ENCODE data around the gene CCDC107. TPM values are rescaled to one million over a fixed set of nuclear protein-coding genes. Genes with fewer than 3 reads are reported as not detected.

Gene CCDC107
- total RNA-seq, 2 donors from 2014 or later = 12.0 to 21.5 TPM

GRCh38 chr9:35659340-35659739, 1.2 kb downstream of the CCDC107 start:
- H3K4me1 Mint-ChIP-seq (ENCODE audit: low read depth in 2 of 2) = peaks cover 67 to 68% of the 10 kb centered on the region in 2 donors
- H3K27me3 Mint-ChIP-seq = no peaks in the 10 kb centered on the region
- peaks cover 6% of the 10 kb centered on the region for H3K36me3 Mint-ChIP-seq
- H3K9me3 Mint-ChIP-seq = no peaks in the 10 kb centered on the region
- peak overlapping the region; percentile 99 for H3K27ac Mint-ChIP-seq
- ATAC-seq = no peak
- DNase-seq (ENCODE audit: low spot score) = no peak
- H3K4me3 Mint-ChIP-seq = peak overlapping the region; percentile 88

- H3K27me3 Mint-ChIP-seq = no peaks in the 10 kb centered on the region
- peaks cover 72 to 73% of the 10 kb centered on the region in 2 donors for H3K4me1 Mint-ChIP-seq (ENCODE audit: low read depth in 2 of 2)
- peak overlapping the region; percentile 35 to 99 for H3K27ac Mint-ChIP-seq
- DNase-seq (ENCODE audit: low spot score) = no peak
- peak overlapping the region; percentile 58 for H3K4me3 Mint-ChIP-seq
- peaks cover 6% of the 10 kb centered on the region for H3K36me3 Mint-ChIP-seq
- H3K9me3 Mint-ChIP-seq = no peaks in the 10 kb centered on the region
- no peak for ATAC-seq
These were observed 2.9 kb downstream of the CCDC107 start for GRCh38 chr9:35660966-35661415.

DNA sequence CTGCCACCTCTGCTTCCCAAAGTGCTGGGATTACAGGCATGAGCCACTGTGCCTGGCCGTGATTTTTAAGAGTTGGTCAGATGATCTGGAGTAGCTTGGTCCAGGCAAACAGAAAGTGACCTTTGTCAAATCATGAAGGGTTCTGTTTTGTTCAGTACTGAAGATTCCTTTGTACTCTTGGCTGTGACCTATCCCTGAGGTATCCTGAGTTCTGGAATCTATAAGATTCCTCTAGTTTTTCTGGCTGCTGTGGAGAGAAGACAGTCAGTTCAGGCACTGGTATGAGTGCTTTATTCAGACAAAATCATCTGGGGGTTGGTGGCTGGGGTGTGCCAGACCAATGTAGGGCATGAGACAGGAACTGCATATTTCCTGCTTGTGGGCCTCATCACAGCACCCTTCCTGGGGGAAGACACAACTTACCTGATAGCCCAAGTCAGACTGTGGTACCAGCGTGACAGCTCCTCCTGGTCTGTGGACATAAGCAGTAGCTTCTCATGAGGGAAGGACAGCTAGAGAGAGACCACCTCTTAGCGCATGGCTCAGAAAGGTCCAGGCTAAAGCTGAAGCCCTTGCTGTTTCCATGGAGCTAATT, 3.8 kb downstream of the CCDC107 start:
- Mint-ChIP-seq H3K4me1 (ENCODE audit: low read depth in 2 of 2) (peaks cover 67 to 71% of the 10 kb centered on the region in 2 donors), H3K27ac (peak overlapping the region; percentile 34 to 68), H3K27me3 (no peaks in the 10 kb centered on the region), H3K36me3 (peaks cover 6% of the 10 kb centered on the region), H3K4me3 (peak overlapping the region; percentile 88), H3K9me3 (no peaks in the 10 kb centered on the region)
- no peak for DNase-seq (ENCODE audit: low spot score)
- no peak for ATAC-seq

GRCh38 chr9:35662437-35662836, 4.3 kb downstream of the CCDC107 start:
- DNase-seq (ENCODE audit: low spot score) (no peak), ATAC-seq (no peak)
- Mint-ChIP-seq H3K36me3 (peaks cover 6% of the 10 kb centered on the region), H3K4me3 (peak overlapping the region; percentile 88), H3K27ac (peak overlapping the region; percentile 34 to 68), H3K4me1 (ENCODE audit: low read depth in 2 of 2) (peaks cover 61 to 65% of the 10 kb centered on the region in 2 donors), H3K27me3 (no peaks in the 10 kb centered on the region), H3K9me3 (no peaks in the 10 kb centered on the region)

- H3K9me3 Mint-ChIP-seq = no peaks in the 10 kb centered on the region
- peak within 1 kb of the TSS; percentile 88 for H3K4me3 Mint-ChIP-seq
- ATAC-seq (peak; percentile 93 to 95), DNase-seq (ENCODE audit: low spot score) (peak; percentile 90)
- peaks cover 43 to 50% of the 10 kb centered on the region in 2 donors for H3K4me1 Mint-ChIP-seq (ENCODE audit: low read depth in 2 of 2)
- no peaks in the 10 kb centered on the region for H3K27me3 Mint-ChIP-seq
- H3K27ac Mint-ChIP-seq = peak within 1 kb of the TSS; percentile 33 to 80
- H3K36me3 Mint-ChIP-seq = no peaks in the 10 kb centered on the region
These were observed 6.7 kb downstream of the CCDC107 start, which contains the start of gene ARHGEF39 for GRCh38 chr9:35664531-35665470. TSS of gene ARHGEF39 (minus strand) at chr9:35665195. CDS start at chr9:35665169, 26 bp downstream.

GRCh38 chr9:35665471-35665818, 7.4 kb downstream of the CCDC107 start:
- DNase-seq (ENCODE audit: low spot score) (no peak), ATAC-seq (no peak)
- H3K36me3 Mint-ChIP-seq = no peaks in the 10 kb centered on the region
- H3K4me3 Mint-ChIP-seq = peak overlapping the region; percentile 88
- H3K9me3 Mint-ChIP-seq = no peaks in the 10 kb centered on the region
- H3K4me1 Mint-ChIP-seq (ENCODE audit: low read depth in 2 of 2) = peaks cover 39 to 43% of the 10 kb centered on the region in 2 donors
- no peaks in the 10 kb centered on the region for H3K27me3 Mint-ChIP-seq
- peak overlapping the region; percentile 33 to 80 for H3K27ac Mint-ChIP-seq

- Mint-ChIP-seq H3K4me1 (ENCODE audit: low read depth in 2 of 2) (peaks cover 33 to 37% of the 10 kb centered on the region in 2 donors), H3K9me3 (no peaks in the 10 kb centered on the region), H3K27me3 (no peaks in the 10 kb centered on the region), H3K4me3 (peak overlapping the region; percentile 88), H3K36me3 (no peaks in the 10 kb centered on the region), H3K27ac (no peak overlapping the region)
- no peak for DNase-seq (ENCODE audit: low spot score)
- ATAC-seq = no peak
These were observed 8.0 kb downstream of the CCDC107 start for GRCh38 chr9:35666045-35666444.

- DNase-seq (ENCODE audit: low spot score) (no peak), ATAC-seq (no peak)
- no peak overlapping the region for H3K27ac Mint-ChIP-seq
- no peaks in the 10 kb centered on the region for H3K27me3 Mint-ChIP-seq
- H3K9me3 Mint-ChIP-seq = no peaks in the 10 kb centered on the region
- no peaks in the 10 kb centered on the region for H3K36me3 Mint-ChIP-seq
- peaks cover 32 to 37% of the 10 kb centered on the region in 2 donors for H3K4me1 Mint-ChIP-seq (ENCODE audit: low read depth in 2 of 2)
- H3K4me3 Mint-ChIP-seq = no peak overlapping the region
These were observed 8.5 kb downstream of the CCDC107 start for GRCh38 chr9:35666549-35666948.

- no peak for DNase-seq (ENCODE audit: low spot score)
- H3K27me3 Mint-ChIP-seq = no peaks in the 10 kb centered on the region
- H3K27ac Mint-ChIP-seq = no peak overlapping the region
- ATAC-seq = no peak
- H3K4me3 Mint-ChIP-seq = no peak overlapping the region
- H3K9me3 Mint-ChIP-seq = no peaks in the 10 kb centered on the region
- no peaks in the 10 kb centered on the region for H3K36me3 Mint-ChIP-seq
- peaks cover 18 to 23% of the 10 kb centered on the region in 2 donors for H3K4me1 Mint-ChIP-seq (ENCODE audit: low read depth in 2 of 2)
These were observed 9.8 kb downstream of the CCDC107 start for GRCh38 chr9:35667939-35668338.

- DNase-seq (ENCODE audit: low spot score) (no peak), ATAC-seq (no peak)
- H3K4me1 Mint-ChIP-seq (ENCODE audit: low read depth in 2 of 2) = peaks cover 16 to 17% of the 10 kb centered on the region in 2 donors
- no peak overlapping the region for H3K27ac Mint-ChIP-seq
- H3K27me3 Mint-ChIP-seq = peaks cover 6% of the 10 kb centered on the region in 2 donors
- H3K4me3 Mint-ChIP-seq = no peak overlapping the region
- no peaks in the 10 kb centered on the region for H3K36me3 Mint-ChIP-seq
- H3K9me3 Mint-ChIP-seq = no peaks in the 10 kb centered on the region
These were observed 11.4 kb downstream of the CCDC107 start for GRCh38 chr9:35669331-35670145.

DNA sequence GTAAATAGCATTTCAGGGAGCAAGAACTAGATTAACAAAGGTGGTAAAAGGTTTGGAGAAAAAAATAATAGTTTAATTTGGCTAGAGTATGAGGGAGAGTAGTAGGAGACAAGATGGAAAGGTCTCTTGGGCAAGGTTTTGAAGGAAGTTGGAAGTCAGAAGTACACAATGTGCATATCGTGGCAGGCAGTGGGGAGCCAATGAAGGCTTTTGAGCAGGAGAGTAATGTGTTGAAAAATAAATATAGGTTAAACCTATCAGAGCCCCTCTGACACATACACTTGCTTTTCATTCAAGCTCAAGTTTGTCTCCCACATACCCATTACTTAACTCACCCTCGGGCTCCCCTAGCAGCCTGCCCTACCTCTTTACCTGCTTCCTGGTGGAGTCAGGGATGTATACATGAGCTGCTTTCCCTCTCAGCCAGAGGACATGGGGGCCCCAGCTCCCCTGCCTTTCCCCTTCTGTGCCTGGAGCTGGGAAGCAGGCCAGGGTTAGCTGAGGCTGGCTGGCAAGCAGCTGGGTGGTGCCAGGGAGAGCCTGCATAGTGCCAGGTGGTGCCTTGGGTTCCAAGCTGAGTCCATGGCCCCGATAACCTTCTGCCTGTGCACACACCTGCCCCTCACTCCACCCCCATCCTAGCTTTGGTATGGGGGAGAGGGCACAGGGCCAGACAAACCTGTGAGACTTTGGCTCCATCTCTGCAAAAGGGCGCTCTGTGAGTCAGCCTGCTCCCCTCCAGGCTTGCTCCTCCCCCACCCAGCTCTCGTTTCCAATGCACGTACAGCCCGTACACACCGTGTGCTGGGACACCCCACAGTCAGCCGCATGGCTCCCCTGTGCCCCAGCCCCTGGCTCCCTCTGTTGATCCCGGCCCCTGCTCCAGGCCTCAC, 15.3 kb downstream of the CCDC107 start, which contains the start of gene CA9:
CA9 (plus strand) TSS at position 797 of the 893 bp plus-strand sequence; CDS start at position 829, 32 bp downstream.
- DNase-seq (ENCODE audit: low spot score) = no peak
- Mint-ChIP-seq H3K4me3 (peak within 1 kb of the TSS; percentile 38), H3K9me3 (no peaks in the 10 kb centered on the region), H3K27ac (peak within 1 kb of the TSS in 1 of 2 donors; percentile 8), H3K4me1 (ENCODE audit: low read depth in 2 of 2) (peaks cover 11 to 12% of the 10 kb centered on the region in 2 donors), H3K27me3 (peaks cover 8 to 10% of the 10 kb centered on the region in 2 donors), H3K36me3 (no peaks in the 10 kb centered on the region)
- no peak for ATAC-seq

DNA sequence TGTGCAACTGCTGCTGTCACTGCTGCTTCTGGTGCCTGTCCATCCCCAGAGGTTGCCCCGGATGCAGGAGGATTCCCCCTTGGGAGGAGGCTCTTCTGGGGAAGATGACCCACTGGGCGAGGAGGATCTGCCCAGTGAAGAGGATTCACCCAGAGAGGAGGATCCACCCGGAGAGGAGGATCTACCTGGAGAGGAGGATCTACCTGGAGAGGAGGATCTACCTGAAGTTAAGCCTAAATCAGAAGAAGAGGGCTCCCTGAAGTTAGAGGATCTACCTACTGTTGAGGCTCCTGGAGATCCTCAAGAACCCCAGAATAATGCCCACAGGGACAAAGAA, 15.9 kb downstream of the CCDC107 start:
- Mint-ChIP-seq H3K27me3 (peaks cover 8 to 10% of the 10 kb centered on the region in 2 donors), H3K4me1 (ENCODE audit: low read depth in 2 of 2) (peaks cover 11 to 12% of the 10 kb centered on the region in 2 donors), H3K27ac (peak overlapping the region in 1 of 2 donors; percentile 8), H3K4me3 (peak overlapping the region; percentile 38), H3K9me3 (no peaks in the 10 kb centered on the region), H3K36me3 (no peaks in the 10 kb centered on the region)
- DNase-seq (ENCODE audit: low spot score) (no peak), ATAC-seq (no peak)
